HG02870 (cell line): ENCODE measurements around the gene MYPN.
"Not testable (repeated sequence)": the region's sequence is repeated elsewhere in the genome, so short reads cannot be mapped to it uniquely, and the experiment has no call there.

Source experiments
- ATAC-seq: cut with Tn5 transposase; IDR thresholded peaks from one replicate; pipeline ENCODE4 v1.9.1; 2021; ENCODE audit warnings: mild to moderate bottlenecking, moderate library complexity; ENCODE audit not compliant: unreplicated experiment

MYPN gene

DNA sequence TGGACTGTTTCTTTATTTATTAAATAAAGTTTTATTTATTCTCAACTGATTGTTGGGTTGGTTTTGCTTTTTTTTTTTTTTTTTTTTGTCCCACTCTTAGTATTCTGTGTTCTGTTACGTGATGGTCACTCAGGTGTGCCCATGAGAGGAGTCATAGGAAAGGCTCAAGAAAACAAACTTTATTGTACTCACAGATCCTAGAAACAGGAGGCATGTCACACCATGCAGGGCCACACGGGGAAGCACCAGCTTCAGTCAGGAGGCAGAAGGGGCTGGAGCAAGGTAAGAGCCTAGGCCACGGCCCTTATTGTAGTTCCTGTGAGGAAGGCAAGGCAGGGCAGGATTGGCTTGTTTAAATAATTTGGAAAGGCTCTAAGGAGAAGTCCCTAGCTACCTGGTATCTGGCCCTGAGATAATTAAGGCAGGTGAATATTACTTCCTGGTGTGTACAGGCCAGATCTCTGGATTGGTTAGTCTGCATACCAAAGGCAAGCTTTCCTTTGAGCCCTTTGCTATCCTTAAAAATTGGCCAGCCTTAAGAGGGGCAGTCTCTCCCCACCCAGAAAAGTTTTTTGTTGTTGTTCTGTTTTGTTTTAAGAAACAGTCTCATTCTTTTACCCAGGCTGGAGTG is 114.4 kb downstream of the MYPN start:
- ATAC-seq: no peak

GRCh38 chr10:68224810-68225209 is 115.5 kb downstream of the MYPN start:
- ATAC-seq: no peak

- ATAC-seq: no peak
Measured at GRCh38 chr10:68230268-68230667, 121.0 kb downstream of the MYPN start.

DNA sequence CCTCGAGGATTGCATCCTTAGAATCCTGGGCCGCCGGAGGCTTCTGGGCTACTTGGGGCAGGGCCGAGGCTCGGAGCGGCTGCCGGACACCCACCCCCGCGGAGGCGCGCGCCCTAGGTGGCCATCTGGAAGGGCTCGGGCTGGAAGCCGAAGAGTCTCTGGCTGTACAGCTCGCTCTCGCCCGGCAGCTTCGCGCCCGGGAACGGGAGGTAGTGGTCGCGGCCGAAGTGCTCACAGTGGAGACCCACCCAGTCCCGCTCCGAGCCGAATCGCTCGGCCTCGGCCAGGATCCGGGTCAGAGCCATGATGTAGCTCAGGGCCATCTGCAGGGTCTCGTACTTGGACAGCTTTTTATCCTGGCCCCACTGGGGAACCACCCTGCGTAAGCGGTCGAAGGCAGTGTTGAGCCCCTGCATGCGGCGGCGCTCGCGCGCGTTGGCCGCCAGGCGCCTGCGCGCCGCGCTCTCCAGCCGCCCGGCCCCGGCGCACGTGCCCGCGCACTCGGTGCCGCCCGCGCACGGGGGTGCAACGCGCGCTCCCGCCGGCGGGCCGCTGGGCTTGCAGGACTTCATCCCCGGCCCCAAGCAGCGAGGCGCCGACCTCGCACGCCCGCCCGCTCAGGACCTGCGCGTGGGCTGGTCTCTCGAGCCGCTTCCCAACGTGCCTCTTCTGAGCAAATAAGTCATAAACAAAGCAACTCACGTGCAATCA is 122.0 kb downstream of the MYPN start:
- peak; percentile 88 for ATAC-seq

GRCh38 chr10:68231817-68232251 is 122.5 kb downstream of the MYPN start, which contains the start of gene ATOH7:
Gene ATOH7, minus strand, starts transcription at chr10:68232113. Its CDS starts 436 bp downstream, at chr10:68231677.
- no peak for ATAC-seq

DNA sequence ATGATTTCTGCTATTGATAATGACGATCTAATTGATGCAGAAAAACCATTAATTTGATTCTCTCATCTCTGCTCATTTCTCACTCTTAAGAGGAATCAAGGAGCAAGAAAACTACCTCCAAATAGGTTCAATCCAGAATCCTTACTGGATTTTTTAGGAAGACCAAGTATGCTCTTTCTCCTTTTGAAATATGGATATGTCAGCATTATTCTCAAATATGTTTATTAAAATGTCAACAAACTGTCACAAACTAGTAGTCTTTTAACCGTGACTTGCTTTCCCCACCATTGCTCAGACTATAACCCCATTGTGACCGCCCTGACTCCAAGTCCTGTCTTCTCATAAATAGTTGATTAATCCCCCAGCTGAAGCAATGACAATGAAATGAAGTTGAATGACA is 123.8 kb downstream of the MYPN start:
- no peak for ATAC-seq

DNA sequence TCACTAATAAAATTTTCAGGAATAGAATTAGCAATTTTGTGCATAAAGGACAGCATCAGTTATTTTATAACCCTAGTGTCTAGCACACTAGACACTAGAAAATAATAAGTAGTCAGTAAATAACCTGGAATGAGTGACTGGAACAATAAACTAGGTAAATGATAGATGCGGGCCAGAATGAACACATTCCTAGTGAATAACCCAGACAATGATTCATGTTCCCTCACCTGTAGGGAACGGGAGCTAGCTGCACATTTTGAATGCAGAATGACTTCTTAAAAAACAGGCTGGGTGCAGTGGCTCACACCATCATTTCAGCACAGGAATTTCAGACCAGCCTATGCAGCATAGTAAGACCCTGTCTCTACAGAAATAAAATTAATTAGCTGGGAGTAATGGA is 125.8 kb downstream of the MYPN start:
- no peak for ATAC-seq

- ATAC-seq: no peak
Measured at GRCh38 chr10:68235581-68235980, 126.3 kb downstream of the MYPN start.

DNA sequence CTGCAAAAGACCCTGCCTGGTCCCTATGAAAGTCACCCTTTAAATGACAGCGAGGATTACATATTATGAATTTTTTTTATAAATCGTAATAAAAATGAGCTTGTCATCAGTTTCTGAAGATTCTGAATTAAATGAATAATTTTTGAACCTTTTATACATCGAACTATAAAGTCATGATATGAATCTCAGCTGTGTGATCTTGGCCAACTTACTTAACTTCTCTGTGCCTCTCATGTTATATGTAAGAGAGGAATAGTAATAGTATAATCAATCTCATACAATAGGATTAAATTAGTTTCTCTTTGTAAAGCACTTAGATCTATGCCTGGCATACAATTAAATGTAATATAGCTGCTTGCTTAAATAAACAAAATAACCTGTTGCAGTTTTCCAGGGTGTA is 127.9 kb downstream of the MYPN start:
- no peak for ATAC-seq

DNA sequence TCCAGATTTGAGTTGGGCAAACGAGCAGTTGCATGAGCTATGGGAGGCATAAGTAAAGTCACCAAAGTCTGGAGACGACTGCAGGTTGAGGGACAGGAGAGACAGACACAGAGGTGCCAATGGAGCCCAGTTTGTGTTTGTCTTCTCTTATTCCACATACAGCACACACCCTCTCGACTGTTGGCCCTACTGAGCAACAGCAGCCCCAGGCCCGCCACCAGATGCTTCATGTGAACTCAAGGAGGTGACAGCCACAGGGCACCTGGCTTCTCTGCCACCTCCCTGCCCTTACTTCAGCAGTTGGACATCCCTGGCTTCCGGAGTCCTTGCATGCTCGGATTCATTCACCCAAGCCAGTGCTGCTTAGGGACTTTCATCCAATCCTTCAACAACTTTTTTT is 129.1 kb downstream of the MYPN start:
- ATAC-seq: no peak

GRCh38 chr10:68239069-68239468 is 129.8 kb downstream of the MYPN start:
- no peak for ATAC-seq

DNA sequence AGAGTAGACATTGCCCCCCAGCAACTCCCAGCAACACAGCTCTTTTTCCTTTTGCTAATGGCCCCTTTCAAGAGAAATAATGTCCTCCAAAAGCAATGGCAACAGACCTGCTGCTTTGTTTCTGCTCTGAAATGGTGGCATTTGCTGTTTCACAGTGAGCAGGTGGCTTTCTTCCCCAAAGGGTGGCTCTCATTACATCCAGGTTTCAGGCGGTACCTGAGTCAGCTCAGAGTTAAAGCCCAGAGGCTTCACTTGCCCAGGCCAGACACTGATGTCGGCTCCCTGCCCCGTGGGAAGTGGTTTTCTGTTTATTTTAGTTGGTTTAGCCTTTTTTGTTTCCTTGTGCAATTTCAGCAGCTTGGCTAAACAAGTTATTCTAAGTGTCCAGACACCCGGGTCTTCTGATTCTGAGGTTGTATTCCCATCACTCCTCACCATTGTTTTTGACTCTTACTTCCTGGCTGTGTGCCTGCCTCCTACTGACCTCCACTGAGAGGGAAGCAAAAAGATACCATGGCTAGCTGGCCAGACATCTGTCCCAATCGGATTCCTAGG is 130.4 kb downstream of the MYPN start:
- no peak for ATAC-seq

- ATAC-seq: no peak
Measured at GRCh38 chr10:68242051-68242450, 132.8 kb downstream of the MYPN start.

DNA sequence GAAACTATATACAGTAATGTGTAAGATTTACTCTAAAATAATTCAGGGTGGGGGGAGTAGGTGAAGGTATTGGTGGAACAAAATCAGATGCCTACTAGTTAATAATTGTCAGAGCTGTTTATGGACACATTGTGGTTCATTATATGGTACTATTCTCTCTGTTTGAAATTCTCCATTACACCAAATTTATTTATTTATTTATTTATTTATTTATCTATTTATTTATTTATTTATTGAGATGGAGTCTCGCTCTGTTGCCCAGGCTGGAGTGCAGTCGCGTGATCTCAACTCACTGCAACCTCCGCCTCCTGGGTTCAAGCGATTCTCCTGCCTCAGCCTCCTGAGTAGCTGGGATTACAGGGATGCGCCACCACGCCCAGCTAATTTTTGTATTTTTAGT is 137.1 kb downstream of the MYPN start:
- not testable (repeated sequence) for ATAC-seq

DNA sequence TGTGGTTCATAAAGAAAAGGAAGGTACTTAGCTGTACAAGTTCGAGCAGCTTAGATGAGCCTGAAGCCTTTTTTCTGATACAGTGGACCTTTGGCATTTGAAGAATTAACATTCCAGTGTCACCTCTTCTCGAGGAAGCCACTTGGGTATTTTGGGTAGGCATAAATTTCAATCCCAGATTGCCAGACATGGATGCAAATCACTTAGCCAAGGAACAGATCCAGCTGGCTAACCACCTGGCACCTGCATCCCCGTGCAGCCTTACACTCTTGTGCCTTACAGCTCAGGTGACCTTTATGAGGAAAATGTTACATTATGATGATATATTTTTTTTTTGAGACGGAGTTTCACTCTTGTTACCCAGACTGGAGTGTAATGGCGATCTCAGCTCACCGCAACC is 138.6 kb downstream of the MYPN start:
- ATAC-seq: no peak

- ATAC-seq: no peak
Measured at GRCh38 chr10:68249297-68249696, 140.0 kb downstream of the MYPN start.

GRCh38 chr10:68251151-68251550 is 141.9 kb downstream of the MYPN start:
- no peak for ATAC-seq

GRCh38 chr10:68251625-68252495 is 142.6 kb downstream of the MYPN start:
- ATAC-seq: no peak

DNA sequence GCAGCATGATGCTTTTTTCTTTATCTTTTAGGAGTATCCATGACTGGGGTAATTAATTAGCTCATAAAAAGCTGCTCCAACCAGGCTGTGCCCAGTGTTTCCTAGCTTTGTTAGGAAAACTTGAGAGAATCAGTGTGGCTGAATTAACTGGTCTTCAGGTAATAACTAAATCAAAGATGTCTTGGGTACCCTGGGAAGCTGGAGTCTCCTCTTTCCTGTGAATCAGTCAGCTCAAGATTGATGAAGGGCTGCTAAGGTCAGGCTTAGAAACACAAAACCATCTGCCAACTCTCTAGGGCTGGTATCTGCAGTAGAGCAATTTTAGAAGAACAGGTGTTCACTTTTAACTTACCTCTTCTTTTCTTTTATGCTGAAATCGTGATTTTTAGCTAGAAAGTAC is 144.1 kb downstream of the MYPN start:
- no peak for ATAC-seq

- no peak for ATAC-seq
Measured at GRCh38 chr10:68261132-68261856, 152.0 kb downstream of the MYPN start.
